Stomach (tissue), 9 donors: Measurements from ENCODE around the gene AP3B1. TPM values are rescaled to one million over a fixed set of nuclear protein-coding genes. Genes with fewer than 3 reads are reported as not detected.

ENCODE experiments used
- DNase-seq, 2 donors: peaks; one replicate each; pipeline versions ENCODE4 v3.0.0 to v3.0.0-alpha.2; 2013 to 2019
- H3K27ac ChIP-seq, 5 donors: fragments of 200-600 bp in 4 of 5; sonication (generic) in 4 of 5; one replicate each; pipeline ENCODE4 v1.5.1; 2013 to 2019; ENCODE audit warnings: mild to moderate bottlenecking in 1 of 5, moderate library complexity in 1 of 5
- H3K27me3 ChIP-seq, 3 donors: fragments of 200-600 bp; sonication (generic); one replicate each; pipeline ENCODE4 v1.5.1; 2017 to 2019; ENCODE audit warnings: mixed run types in 1 of 3
- H3K36me3 ChIP-seq, 4 donors: fragments of 200-600 bp; sonication (generic); 1 replicate in 3 of 4; 2 replicates in 1 of 4; pipeline ENCODE4 v1.5.1; 2016 to 2019
- H3K4me1 ChIP-seq, 4 donors: fragments of 200-600 bp; sonication (generic); one replicate each; pipeline ENCODE4 v1.5.1; 2016 to 2019
- H3K4me3 ChIP-seq, 4 donors: fragments of 200-600 bp; sonication (generic) in 3 of 4; one replicate each; pipeline ENCODE4 v1.5.1; 2016 to 2019; ENCODE audit warnings: mild to moderate bottlenecking in 1 of 4
- H3K9me3 ChIP-seq, 4 donors: fragments of 200-600 bp; sonication (generic); one replicate each; pipeline ENCODE4 v1.5.1; 2016 to 2019
- CTCF ChIP-seq, 7 experiments: fragments of 450-650 bp in 4 of 7; fragments of 200-600 bp in 3 of 7; sonication (generic) in 3 of 7; IDR thresholded peaks; one replicate each; pipeline ENCODE4 v1.5.1; 2016 to 2019; ENCODE audit warnings: antibody characterized with exemption in 7 of 7, control low read depth in 2 of 7, mild to moderate bottlenecking in 1 of 7
- EP300 ChIP-seq: sonication (generic); formaldehyde crosslinking; IDR thresholded peaks from one replicate; pipeline ENCODE4 v1.6.1; 2017; ENCODE audit warnings: antibody characterized with exemption
- POLR2A ChIP-seq, 4 donors: fragments of 450-650 bp; IDR thresholded peaks; one replicate each; pipeline ENCODE4 v1.6.1; 2016; ENCODE audit warnings: antibody characterized with exemption in 4 of 4, control low read depth in 2 of 4, mild to moderate bottlenecking in 1 of 4, moderate library complexity in 1 of 4
- POLR2AphosphoS5 ChIP-seq, 3 donors: sonication (generic); formaldehyde crosslinking; IDR thresholded peaks; one replicate each; pipeline ENCODE4 v1.6.1; 2016; ENCODE audit warnings: antibody characterized with exemption in 3 of 3
- WGBS, 5 donors: extraction: QIAGEN DNeasy Blood & Tissue Kit in 3 of 5; methylation state at CpG; one replicate each; pipeline versions ENCODE4 v1.1.5 to v1.1.7; 2013 to 2018; 5-methylcytosine and 5-hydroxymethylcytosine counted together
- intact Hi-C: fragments of 100-400 bp; cut with DNase I; formaldehyde crosslinking; loops from one replicate; pipeline ENCODE4 v1.15.1; 2023; ENCODE audit warnings: low total_unique reads
- polyA plus RNA-seq, 3 donors: library from polyadenylated mRNA; stranded (reverse); fragments of 200-250 nt; gene quantifications; one replicate each; pipeline ENCODE4 v1.2.3, GENCODE V29; 2013
- total RNA-seq, 5 donors: library from RNA; depleted of rRNA; stranded (reverse); fragments of >200 nt; gene quantifications; one replicate each; pipeline versions ENCODE4 v1.1.0 to v1.2.3, GENCODE V29; 2014 to 2016
- donor health status: healthy with polysubstance abuse.
- donor health status: Bipolar disorder and iron deficiency.
- donor health status: healthy.

Gene AP3B1
- total and polyA plus RNA-seq, 8 donors = 15.2 to 81.0 (median 23.5) TPM

GRCh38 chr5:78318337-78318736 lies 23.8 kb upstream of the AP3B1 start:
- 92 to 98% (median 95%) methylated on average over 3 of the region's 3 CpGs for WGBS, 5 donors
- intact Hi-C loops = no loop called here
- TF ChIP-seq POLR2AphosphoS5 (IDR thresholded peaks at IDR 0.05) (no peak), POLR2A (IDR thresholded peaks at IDR 0.05) (no peak), EP300 (no peak), CTCF (IDR thresholded peaks at IDR 0.05) (no peak)
- Histone ChIP-seq H3K27me3 (no peaks in the 10 kb centered on the region), H3K9me3 (no peaks in the 10 kb centered on the region), H3K27ac (no peak overlapping the region), H3K4me3 (no peak overlapping the region), H3K4me1 (no peaks in the 10 kb centered on the region), H3K36me3 (no peaks in the 10 kb centered on the region)
- DNase-seq = no peak

GRCh38 chr5:78317515-78317914 lies 23.0 kb upstream of the AP3B1 start:
- no peak for DNase-seq
- Histone ChIP-seq H3K4me1 (no peaks in the 10 kb centered on the region), H3K9me3 (no peaks in the 10 kb centered on the region), H3K4me3 (no peak overlapping the region), H3K27ac (no peak overlapping the region), H3K27me3 (no peaks in the 10 kb centered on the region), H3K36me3 (no peaks in the 10 kb centered on the region)
- intact Hi-C loops = no loop called here
- WGBS, 5 donors = 83 to 92% (median 89%) methylated on average over 5 of the region's 5 CpGs
- TF ChIP-seq EP300 (no peak), POLR2A (IDR thresholded peaks at IDR 0.05) (no peak), CTCF (IDR thresholded peaks at IDR 0.05) (no peak), POLR2AphosphoS5 (IDR thresholded peaks at IDR 0.05) (no peak)

GRCh38 chr5:78308703-78309102 lies 14.2 kb upstream of the AP3B1 start:
- no peak for TF ChIP-seq CTCF (IDR thresholded peaks at IDR 0.05)
- TF ChIP-seq POLR2A (IDR thresholded peaks at IDR 0.05) = no peak
- TF ChIP-seq POLR2AphosphoS5 (IDR thresholded peaks at IDR 0.05) = no peak
- no peak for TF ChIP-seq EP300
- 88 to 100% (median 91%) methylated on average over 1 of the region's 1 CpG for WGBS, 5 donors

GRCh38 chr5:78300464-78301045 lies 6.1 kb upstream of the AP3B1 start:
- H3K4me3 ChIP-seq = no peak overlapping the region
- intact Hi-C loops = loop anchor here (5.0 kb wide), 1 partner anchor 57 kb away; no protein-coding TSS in a partner anchor
- TF ChIP-seq CTCF (IDR thresholded peaks at IDR 0.05) (peak in 2 of 7 experiments; percentile 18 to 27), POLR2AphosphoS5 (IDR thresholded peaks at IDR 0.05) (no peak)

More at GRCh38 chr5:78308703-78309102, 14.2 kb upstream of the AP3B1 start:
- Histone ChIP-seq H3K27me3 (peaks cover 0 to 16% (median 0%) of the 10 kb centered on the region in 3 donors), H3K4me1 (no peaks in the 10 kb centered on the region), H3K27ac (no peak overlapping the region), H3K4me3 (no peak overlapping the region), H3K9me3 (no peaks in the 10 kb centered on the region), H3K36me3 (no peaks in the 10 kb centered on the region)
- intact Hi-C loops = no loop called here
- DNase-seq = no peak

More at GRCh38 chr5:78300464-78301045, 6.1 kb upstream of the AP3B1 start:
- H3K9me3 ChIP-seq = no peaks in the 10 kb centered on the region
- H3K27me3 ChIP-seq = no peaks in the 10 kb centered on the region
- 28 to 57% (median 40%) methylated on average over 2 of the region's 2 CpGs for WGBS, 5 donors
- no peaks in the 10 kb centered on the region for H3K36me3 ChIP-seq
- H3K4me1 ChIP-seq = peaks cover 3 to 5% (median 3%) of the 10 kb centered on the region in 4 donors
- H3K27ac ChIP-seq = no peak overlapping the region
- DNase-seq = peak in 1 of 2 donors; percentile 30
